Ishikawa (cell line): ENCODE measurements around the gene ITIH5.

ENCODE experiments used
- CEBPB ChIP-seq: IDR thresholded peaks from 2 replicates; pipeline ENCODE4 v1.6.1; 2012
- CREB1 ChIP-seq: IDR thresholded peaks from 2 replicates; pipeline ENCODE4 v1.6.1; 2012; ENCODE audit warnings: low read depth
- EGR1 ChIP-seq: IDR thresholded peaks from 2 replicates; pipeline ENCODE4 v1.6.1; 2012
- EP300 ChIP-seq: IDR thresholded peaks from 2 replicates; pipeline ENCODE4 v1.6.1; 2012; ENCODE audit warnings: borderline replicate concordance
- FOXM1 ChIP-seq: IDR thresholded peaks from 2 replicates; pipeline ENCODE4 v1.6.1; 2012; ENCODE audit warnings: low read depth, borderline replicate concordance
- NFIC ChIP-seq: IDR thresholded peaks from 2 replicates; pipeline ENCODE4 v1.6.1; 2012
- RAD21 ChIP-seq: IDR thresholded peaks from 2 replicates; pipeline ENCODE4 v1.6.1; 2012; ENCODE audit warnings: low read depth
- TAF1 ChIP-seq: IDR thresholded peaks from 2 replicates; pipeline ENCODE4 v1.6.1; 2012; ENCODE audit warnings: low read depth, mild to moderate bottlenecking
- TCF12 ChIP-seq: IDR thresholded peaks from 2 replicates; pipeline ENCODE4 v1.6.1; 2012; ENCODE audit warnings: low read depth
- TEAD4 ChIP-seq: IDR thresholded peaks from 2 replicates; pipeline ENCODE4 v1.6.1; 2012
- YY1 ChIP-seq: IDR thresholded peaks from 2 replicates; pipeline ENCODE4 v1.6.1; 2012; ENCODE audit warnings: low read depth
- ZBTB7A ChIP-seq: IDR thresholded peaks from 2 replicates; pipeline ENCODE4 v1.6.1; 2012; ENCODE audit warnings: low read depth
- TF ChIP-seq, protein P1 (sequence below): IDR thresholded peaks from 2 replicates; pipeline ENCODE4 v1.6.1; 2012
- TF ChIP-seq, protein P2 (sequence below): IDR thresholded peaks from 2 replicates; pipeline ENCODE4 v1.6.1; 2012
- TF ChIP-seq, protein P3 (sequence below): IDR thresholded peaks from 2 replicates; pipeline ENCODE4 v1.6.1; 2012; ENCODE audit warnings: low read depth, mild to moderate bottlenecking

ITIH5 gene

DNA sequence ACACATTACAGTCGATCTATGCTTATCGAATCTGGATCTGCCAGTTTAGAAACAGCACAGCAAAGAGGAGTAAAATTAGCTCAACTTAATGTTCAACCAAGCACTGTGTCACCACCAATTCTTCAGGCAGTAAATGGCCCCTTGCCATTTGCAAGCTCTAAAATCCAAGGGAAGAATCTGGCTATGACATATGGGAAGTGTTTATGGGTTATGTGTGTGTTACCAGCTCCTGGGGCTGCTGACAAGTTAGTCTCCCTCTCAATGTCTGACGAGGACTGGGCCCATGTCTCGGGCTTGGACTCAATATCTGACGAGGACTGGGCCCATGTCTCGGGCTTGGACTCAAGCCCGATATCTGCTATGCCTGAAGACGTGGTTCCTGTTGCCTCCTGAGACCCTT lies 30.7 kb upstream of the ITIH5 start:
- TF ChIP-seq EGR1, result no peak
- TF ChIP-seq, protein P1, sequence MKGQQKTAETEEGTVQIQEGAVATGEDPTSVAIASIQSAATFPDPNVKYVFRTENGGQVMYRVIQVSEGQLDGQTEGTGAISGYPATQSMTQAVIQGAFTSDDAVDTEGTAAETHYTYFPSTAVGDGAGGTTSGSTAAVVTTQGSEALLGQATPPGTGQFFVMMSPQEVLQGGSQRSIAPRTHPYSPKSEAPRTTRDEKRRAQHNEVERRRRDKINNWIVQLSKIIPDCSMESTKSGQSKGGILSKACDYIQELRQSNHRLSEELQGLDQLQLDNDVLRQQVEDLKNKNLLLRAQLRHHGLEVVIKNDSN, result no peak
- no peak for TF ChIP-seq TCF12

DNA sequence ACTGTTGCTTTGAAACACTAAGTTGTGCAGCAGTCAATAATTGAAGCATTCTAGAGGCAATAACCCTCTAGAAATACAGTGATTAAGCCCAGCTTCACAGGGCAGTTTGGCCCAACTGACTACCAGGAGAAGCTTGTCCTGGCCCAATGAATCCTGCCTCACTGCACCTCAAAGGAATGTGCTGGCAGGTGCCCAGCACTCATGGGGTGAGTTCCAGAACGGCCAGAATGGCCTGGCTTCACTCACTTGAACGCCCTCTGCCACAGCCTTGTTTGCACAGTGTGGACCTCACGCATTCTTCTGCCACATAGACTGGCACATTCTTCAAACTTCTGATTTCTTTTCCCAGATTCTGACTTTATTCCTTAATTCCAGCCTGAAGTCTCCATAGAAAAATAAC lies 29.8 kb upstream of the ITIH5 start:
- TF ChIP-seq CEBPB (no peak), RAD21 (no peak), CREB1 (no peak), FOXM1 (no peak), TAF1 (no peak), TCF12 (peak; percentile 63), NFIC (peak; percentile 92), EP300 (peak; percentile 67), EGR1 (no peak), TEAD4 (peak; percentile 91), YY1 (peak; percentile 47; the same call in 1 of the 2 replicates), ZBTB7A (no peak)
- TF ChIP-seq, protein P2, sequence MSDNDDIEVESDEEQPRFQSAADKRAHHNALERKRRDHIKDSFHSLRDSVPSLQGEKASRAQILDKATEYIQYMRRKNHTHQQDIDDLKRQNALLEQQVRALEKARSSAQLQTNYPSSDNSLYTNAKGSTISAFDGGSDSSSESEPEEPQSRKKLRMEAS, result peak; percentile 82
- TF ChIP-seq, protein P3, sequence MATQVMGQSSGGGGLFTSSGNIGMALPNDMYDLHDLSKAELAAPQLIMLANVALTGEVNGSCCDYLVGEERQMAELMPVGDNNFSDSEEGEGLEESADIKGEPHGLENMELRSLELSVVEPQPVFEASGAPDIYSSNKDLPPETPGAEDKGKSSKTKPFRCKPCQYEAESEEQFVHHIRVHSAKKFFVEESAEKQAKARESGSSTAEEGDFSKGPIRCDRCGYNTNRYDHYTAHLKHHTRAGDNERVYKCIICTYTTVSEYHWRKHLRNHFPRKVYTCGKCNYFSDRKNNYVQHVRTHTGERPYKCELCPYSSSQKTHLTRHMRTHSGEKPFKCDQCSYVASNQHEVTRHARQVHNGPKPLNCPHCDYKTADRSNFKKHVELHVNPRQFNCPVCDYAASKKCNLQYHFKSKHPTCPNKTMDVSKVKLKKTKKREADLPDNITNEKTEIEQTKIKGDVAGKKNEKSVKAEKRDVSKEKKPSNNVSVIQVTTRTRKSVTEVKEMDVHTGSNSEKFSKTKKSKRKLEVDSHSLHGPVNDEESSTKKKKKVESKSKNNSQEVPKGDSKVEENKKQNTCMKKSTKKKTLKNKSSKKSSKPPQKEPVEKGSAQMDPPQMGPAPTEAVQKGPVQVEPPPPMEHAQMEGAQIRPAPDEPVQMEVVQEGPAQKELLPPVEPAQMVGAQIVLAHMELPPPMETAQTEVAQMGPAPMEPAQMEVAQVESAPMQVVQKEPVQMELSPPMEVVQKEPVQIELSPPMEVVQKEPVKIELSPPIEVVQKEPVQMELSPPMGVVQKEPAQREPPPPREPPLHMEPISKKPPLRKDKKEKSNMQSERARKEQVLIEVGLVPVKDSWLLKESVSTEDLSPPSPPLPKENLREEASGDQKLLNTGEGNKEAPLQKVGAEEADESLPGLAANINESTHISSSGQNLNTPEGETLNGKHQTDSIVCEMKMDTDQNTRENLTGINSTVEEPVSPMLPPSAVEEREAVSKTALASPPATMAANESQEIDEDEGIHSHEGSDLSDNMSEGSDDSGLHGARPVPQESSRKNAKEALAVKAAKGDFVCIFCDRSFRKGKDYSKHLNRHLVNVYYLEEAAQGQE, result no peak
- TF ChIP-seq, protein P1, result no peak

DNA sequence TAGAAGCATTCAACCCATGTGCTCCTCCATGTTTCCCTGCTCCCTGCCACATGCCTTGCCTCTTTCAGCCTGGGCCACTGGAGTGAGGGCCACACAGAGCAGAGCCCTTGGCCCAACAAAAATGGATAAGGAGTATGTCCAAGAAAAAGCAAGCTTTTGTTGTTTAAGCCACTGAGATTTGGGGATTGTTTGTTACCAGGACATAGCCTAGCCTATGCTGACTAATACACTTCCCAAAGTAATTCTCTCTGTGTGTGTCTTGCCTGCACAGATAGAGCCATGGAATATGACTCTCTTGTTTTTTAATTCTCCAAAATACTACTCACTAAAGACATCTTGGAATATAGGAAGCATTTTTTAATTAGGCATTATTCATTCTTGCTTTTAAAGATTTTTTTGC lies 22.8 kb upstream of the ITIH5 start:
- TF ChIP-seq CREB1, result no peak
- no peak for TF ChIP-seq TCF12
- no peak for TF ChIP-seq FOXM1
- TF ChIP-seq TAF1, result no peak
- TF ChIP-seq EP300, result no peak
- no peak for TF ChIP-seq TEAD4
- TF ChIP-seq CEBPB, result no peak
- no peak for TF ChIP-seq EGR1
- no peak for TF ChIP-seq NFIC
- TF ChIP-seq, protein P3, result no peak
- TF ChIP-seq, protein P1, result no peak
- no peak for TF ChIP-seq YY1
- TF ChIP-seq RAD21, result no peak
- TF ChIP-seq, protein P2, result no peak
- no peak for TF ChIP-seq ZBTB7A

DNA sequence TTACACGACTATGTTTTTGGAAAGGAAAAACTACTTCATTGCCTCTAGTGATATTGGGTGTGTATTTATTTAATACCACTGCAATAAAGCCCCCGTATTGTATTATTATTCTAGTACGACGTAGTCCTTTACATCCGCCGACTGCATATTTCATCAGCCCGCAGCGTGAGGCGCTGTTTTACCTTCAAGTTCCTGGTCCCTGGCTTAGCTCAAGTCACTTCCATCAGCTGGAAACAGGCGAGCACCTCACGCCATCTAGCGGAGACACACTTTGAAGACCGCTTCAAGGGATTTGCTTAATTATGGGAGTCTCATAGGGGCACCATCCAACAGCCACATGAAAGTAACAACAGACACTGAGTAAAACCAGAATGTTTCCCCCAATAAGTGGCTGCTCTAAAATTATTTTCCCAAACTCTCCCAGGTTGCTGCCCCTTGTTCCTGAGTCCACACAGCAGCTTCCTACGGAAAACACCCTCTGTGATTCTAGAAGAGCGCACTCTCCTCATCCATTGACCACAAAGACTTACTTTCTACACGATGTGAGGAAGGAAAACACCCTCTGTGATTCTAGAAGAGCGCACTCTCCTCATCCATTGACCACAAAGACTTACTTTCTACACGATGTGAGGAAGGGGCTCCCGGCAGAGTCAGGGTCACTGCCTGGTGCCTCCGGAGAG lies 20.6 kb upstream of the ITIH5 start:
- peak; percentile 38; the same call in 1 of the 2 replicates for TF ChIP-seq TEAD4
- TF ChIP-seq NFIC, result no peak
- TF ChIP-seq, protein P2, result no peak; the same call in 1 of the 2 replicates
- TF ChIP-seq CEBPB, result 0 out of 2 replicates have a peak, but pooled peaks have one; percentile 32
- TF ChIP-seq TAF1, result no peak
- peak; percentile 97 for TF ChIP-seq RAD21
- TF ChIP-seq EP300, result no peak
- TF ChIP-seq, protein P3, result no peak
- no peak for TF ChIP-seq EGR1
- no peak for TF ChIP-seq FOXM1
- no peak for TF ChIP-seq YY1
- no peak for TF ChIP-seq TCF12
- no peak for TF ChIP-seq CREB1
- TF ChIP-seq, protein P1, result no peak
- no peak for TF ChIP-seq ZBTB7A
